Trophoblast cell (in vitro differentiated cells and primary cell): ENCODE data around the gene TMEM26.

ENCODE experiments used
- DNase-seq, 2 donors: peaks; one replicate each; pipeline ENCODE4 v3.0.0-alpha.2; 2016
- H2AFZ ChIP-seq: 2 replicates; pipeline ENCODE4 v1.6.1; 2013; ENCODE audit warnings: low read length, moderate library complexity, mild to moderate bottlenecking; ENCODE audit not compliant: insufficient read depth, poor library complexity
- H2AK5ac ChIP-seq: 2 replicates; pipeline ENCODE4 v1.6.1; 2013; ENCODE audit warnings: mild to moderate bottlenecking, low read length
- H2BK120ac ChIP-seq: 2 replicates; pipeline ENCODE4 v1.6.1; 2013; ENCODE audit warnings: low read length, mild to moderate bottlenecking, moderate library complexity; ENCODE audit not compliant: insufficient read depth, poor library complexity
- H2BK12ac ChIP-seq: 2 replicates; pipeline ENCODE4 v1.6.1; 2013; ENCODE audit warnings: mild to moderate bottlenecking, low read length, moderate library complexity
- H2BK5ac ChIP-seq: 2 replicates; pipeline ENCODE4 v1.6.1; 2013; ENCODE audit warnings: low read length, low read depth, moderate library complexity, mild to moderate bottlenecking; ENCODE audit not compliant: poor library complexity
- H3K14ac ChIP-seq: 2 replicates; pipeline ENCODE4 v1.6.1; 2013; ENCODE audit warnings: mild to moderate bottlenecking, low read length
- H3K18ac ChIP-seq: 2 replicates; pipeline ENCODE4 v1.6.1; 2013; ENCODE audit warnings: mild to moderate bottlenecking, low read length
- H3K23ac ChIP-seq: 2 replicates; pipeline ENCODE4 v1.6.1; 2013; ENCODE audit warnings: low read length
- H3K27ac ChIP-seq: 2 replicates; pipeline ENCODE4 v1.5.1; 2013; ENCODE audit warnings: low read depth, mild to moderate bottlenecking, inconsistent platforms, low read length, moderate library complexity
- H3K27me3 ChIP-seq: 2 replicates; pipeline ENCODE4 v1.6.1; 2013; ENCODE audit warnings: inconsistent platforms, mild to moderate bottlenecking, low read length, moderate library complexity; ENCODE audit not compliant: insufficient read depth
- H3K36me3 ChIP-seq, 2 experiments: 1 replicate in 1 of 2; 2 replicates in 1 of 2; pipeline ENCODE4 v1.6.1; 2013; ENCODE audit warnings: low read length in 2 of 2, mild to moderate bottlenecking in 2 of 2, moderate library complexity in 1 of 2; ENCODE audit not compliant: insufficient read depth in 2 of 2, control insufficient read depth in 1 of 2
- H3K4ac ChIP-seq: 2 replicates; pipeline ENCODE4 v1.6.1; 2013; ENCODE audit warnings: low read depth, mild to moderate bottlenecking, low read length, moderate library complexity
- H3K4me1 ChIP-seq, 2 experiments: 1 replicate in 1 of 2; 2 replicates in 1 of 2; pipeline ENCODE4 v1.6.1; 2013; ENCODE audit warnings: low read length in 2 of 2, mild to moderate bottlenecking in 2 of 2, moderate library complexity in 1 of 2; ENCODE audit not compliant: insufficient read depth in 2 of 2, control insufficient read depth in 1 of 2
- H3K4me2 ChIP-seq: 2 replicates; pipeline ENCODE4 v1.6.1; 2013; ENCODE audit warnings: inconsistent platforms, mild to moderate bottlenecking, low read length, moderate library complexity
- H3K4me3 ChIP-seq: 2 replicates; pipeline ENCODE4 v1.5.1; 2013; ENCODE audit warnings: mild to moderate bottlenecking, low read depth, low read length, inconsistent platforms
- H3K79me1 ChIP-seq: one replicate; pipeline ENCODE4 v1.6.1; 2013; ENCODE audit warnings: low read length
- H3K79me2 ChIP-seq: 2 replicates; pipeline ENCODE4 v1.6.1; 2013; ENCODE audit warnings: low read length, mild to moderate bottlenecking; ENCODE audit not compliant: control insufficient read depth, insufficient read depth, poor library complexity
- H3K9ac ChIP-seq: 2 replicates; pipeline ENCODE4 v1.6.1; 2013; ENCODE audit warnings: mild to moderate bottlenecking, low read length
- H3K9me3 ChIP-seq: 2 replicates; pipeline ENCODE4 v1.6.1; 2013; ENCODE audit warnings: low read depth, mild to moderate bottlenecking, control low read depth, inconsistent platforms, low read length; ENCODE audit not compliant: insufficient read depth
- H4K12ac ChIP-seq: 2 replicates; pipeline ENCODE4 v1.6.1; 2013; ENCODE audit warnings: low read depth, mild to moderate bottlenecking, low read length, moderate library complexity
- H4K8ac ChIP-seq: 2 replicates; pipeline ENCODE4 v1.6.1; 2013; ENCODE audit warnings: low read depth, mild to moderate bottlenecking, low read length, moderate library complexity
- H4K91ac ChIP-seq: one replicate; pipeline ENCODE4 v1.6.1; 2013; ENCODE audit warnings: low read depth, mild to moderate bottlenecking, low read length, moderate library complexity
- WGBS: extraction: QIAGEN DNeasy Blood & Tissue Kit; methylation state at CpG from one replicate; pipeline ENCODE4 v1.1.7; 2013; ENCODE audit warnings: missing lambda C conversion rate; ENCODE audit not compliant: insufficient read length, insufficient coverage; ENCODE audit errors: extremely low coverage; 5-methylcytosine and 5-hydroxymethylcytosine counted together

The TMEM26 gene

DNA sequence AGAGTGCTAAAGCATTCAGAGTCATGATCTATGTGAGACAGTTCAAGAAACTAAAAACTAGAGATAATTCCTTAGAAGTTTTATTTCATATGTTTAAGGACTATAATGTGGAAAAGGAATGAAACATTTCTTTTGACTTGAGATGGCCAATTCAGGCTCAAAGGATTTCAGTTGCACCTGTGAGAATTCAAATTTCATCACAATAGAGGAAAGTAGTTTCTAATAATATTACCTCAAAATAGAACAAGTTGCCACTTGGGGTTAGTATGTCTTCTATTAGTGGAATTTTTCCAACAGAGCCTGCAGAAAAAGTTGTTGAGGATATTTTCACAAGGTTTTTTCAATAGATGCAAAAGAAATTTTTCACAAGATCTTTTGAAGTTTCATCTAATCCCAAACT, 37.4 kb downstream of the TMEM26 start:
- Histone ChIP-seq H3K4me1 (no peaks in the 10 kb centered on the region), H2BK120ac (no peak overlapping the region), H3K4me3 (no peak overlapping the region), H4K91ac (no peak overlapping the region), H3K18ac (no peak overlapping the region), H4K8ac (no peak overlapping the region), H3K14ac (no peak overlapping the region), H3K27me3 (no peaks in the 10 kb centered on the region), H4K12ac (no peak overlapping the region), H3K79me1 (no peaks in the 10 kb centered on the region), H3K79me2 (no peaks in the 10 kb centered on the region), H3K23ac (no peak overlapping the region), H3K4ac (no peak overlapping the region), H2BK5ac (no peak overlapping the region), H2AK5ac (no peak overlapping the region), H2AFZ (no peak overlapping the region), H3K4me2 (no peak overlapping the region), H3K36me3 (no peaks in the 10 kb centered on the region), H3K27ac (no peak overlapping the region), H2BK12ac (no peak overlapping the region), H3K9ac (no peak overlapping the region), H3K9me3 (no peaks in the 10 kb centered on the region)
- DNase-seq: no peak

GRCh38 chr10:61411706-61412105, 41.5 kb downstream of the TMEM26 start:
- no CpG with 5 or more reads among the region's 2 CpGs for WGBS
- no peak overlapping the region for H3K4me2 ChIP-seq
- no peak overlapping the region for H3K9ac ChIP-seq
- H4K8ac ChIP-seq: no peak overlapping the region
- no peak overlapping the region for H2BK12ac ChIP-seq
- H3K27ac ChIP-seq: no peak overlapping the region
- H3K4me3 ChIP-seq: no peak overlapping the region
- DNase-seq: no peak
- H4K91ac ChIP-seq: no peak overlapping the region
- H3K79me1 ChIP-seq: no peaks in the 10 kb centered on the region
- no peak overlapping the region for H2AK5ac ChIP-seq
- no peaks in the 10 kb centered on the region for H3K79me2 ChIP-seq
- H3K4ac ChIP-seq: no peak overlapping the region
- H2AFZ ChIP-seq: no peak overlapping the region
- H3K4me1 ChIP-seq: no peaks in the 10 kb centered on the region
- H3K18ac ChIP-seq: no peak overlapping the region
- H4K12ac ChIP-seq: no peak overlapping the region
- H3K27me3 ChIP-seq: no peaks in the 10 kb centered on the region
- no peak overlapping the region for H2BK120ac ChIP-seq
- H3K9me3 ChIP-seq: no peaks in the 10 kb centered on the region
- no peaks in the 10 kb centered on the region for H3K36me3 ChIP-seq
- H3K23ac ChIP-seq: no peak overlapping the region
- no peak overlapping the region for H3K14ac ChIP-seq
- H2BK5ac ChIP-seq: no peak overlapping the region

GRCh38 chr10:61410353-61411070, 42.7 kb downstream of the TMEM26 start:
- H3K79me1 ChIP-seq: no peaks in the 10 kb centered on the region
- no peak for DNase-seq
- H3K36me3 ChIP-seq: no peaks in the 10 kb centered on the region
- H2BK5ac ChIP-seq: no peak overlapping the region
- no peak overlapping the region for H4K8ac ChIP-seq
- no peak overlapping the region for H3K23ac ChIP-seq
- no peaks in the 10 kb centered on the region for H3K9me3 ChIP-seq
- no peak overlapping the region for H2AK5ac ChIP-seq
- no peak overlapping the region for H4K12ac ChIP-seq
- H3K18ac ChIP-seq: no peak overlapping the region
- H3K4me1 ChIP-seq: no peaks in the 10 kb centered on the region
- no peak overlapping the region for H3K4me3 ChIP-seq
- H3K79me2 ChIP-seq: no peaks in the 10 kb centered on the region
- H2BK12ac ChIP-seq: no peak overlapping the region
- H3K4me2 ChIP-seq: no peak overlapping the region
- H3K27me3 ChIP-seq: no peaks in the 10 kb centered on the region
- H3K9ac ChIP-seq: no peak overlapping the region
- H2BK120ac ChIP-seq: no peak overlapping the region
- WGBS: no CpG with 5 or more reads among the region's 18 CpGs
- no peak overlapping the region for H3K4ac ChIP-seq
- no peak overlapping the region for H3K27ac ChIP-seq
- H3K14ac ChIP-seq: no peak overlapping the region
- H2AFZ ChIP-seq: no peak overlapping the region
- no peak overlapping the region for H4K91ac ChIP-seq

- no peaks in the 10 kb centered on the region for H3K4me1 ChIP-seq
- no peaks in the 10 kb centered on the region for H3K27me3 ChIP-seq
- H3K36me3 ChIP-seq: no peaks in the 10 kb centered on the region
- no peak overlapping the region for H4K8ac ChIP-seq
- H3K4me3 ChIP-seq: no peak overlapping the region
- H3K27ac ChIP-seq: no peak overlapping the region
- no peak overlapping the region for H3K14ac ChIP-seq
- no peak overlapping the region for H4K91ac ChIP-seq
- H3K79me2 ChIP-seq: no peaks in the 10 kb centered on the region
- H2AK5ac ChIP-seq: no peak overlapping the region
- no peaks in the 10 kb centered on the region for H3K79me1 ChIP-seq
- H2BK12ac ChIP-seq: no peak overlapping the region
- H2AFZ ChIP-seq: no peak overlapping the region
- no peak overlapping the region for H3K9ac ChIP-seq
- H3K4me2 ChIP-seq: no peak overlapping the region
- H3K18ac ChIP-seq: no peak overlapping the region
- H3K9me3 ChIP-seq: no peaks in the 10 kb centered on the region
- H3K4ac ChIP-seq: no peak overlapping the region
- no peak overlapping the region for H3K23ac ChIP-seq
- H2BK120ac ChIP-seq: no peak overlapping the region
- DNase-seq: no peak
- H4K12ac ChIP-seq: no peak overlapping the region
- no CpG with 5 or more reads among the region's 7 CpGs for WGBS
- H2BK5ac ChIP-seq: no peak overlapping the region
These were observed 44.0 kb downstream of the TMEM26 start for GRCh38 chr10:61409157-61409556.
